ENCODE results near the gene APOL5. TPM values are rescaled to one million over a fixed set of nuclear protein-coding genes. Genes with fewer than 3 reads are reported as not detected.

The APOL5 gene
- total RNA-seq, 6 donors from 2014 or later = not detected

- DNase-seq (no peak), ATAC-seq (ENCODE audit: low FRiP score in 2 of 2) (no peak)
- Histone ChIP-seq H3K4me3 (no peak overlapping the region), H3K36me3 (no peaks in the 10 kb centered on the region), H3K4me1 (no peaks in the 10 kb centered on the region), H3K27me3 (no peaks in the 10 kb centered on the region), H3K9me3 (no peaks in the 10 kb centered on the region), H3K27ac (no peak overlapping the region)
- TF ChIP-seq EP300 (IDR thresholded peaks at IDR 0.05) (no peak), POLR2A (IDR thresholded peaks at IDR 0.05) (no peak)
- WGBS, 2 donors = 85 to 87% methylated on average over 10 to 11 of the region's 11 CpGs
These were observed 7.8 kb downstream of the APOL5 start for GRCh38 chr22:35725521-35725920.

- no peaks in the 10 kb centered on the region for H3K4me1 ChIP-seq
- DNase-seq (no peak), ATAC-seq (ENCODE audit: low FRiP score in 2 of 2) (no peak)
- no peak for TF ChIP-seq EP300 (IDR thresholded peaks at IDR 0.05)
- TF ChIP-seq CTCF (IDR thresholded peaks at IDR 0.05) = no peak
- TF ChIP-seq POLR2A (IDR thresholded peaks at IDR 0.05) = no peak
- no peak for TF ChIP-seq POLR2AphosphoS5 (IDR thresholded peaks at IDR 0.05)
- no peaks in the 10 kb centered on the region for H3K9me3 ChIP-seq
- H3K4me3 ChIP-seq = no peak overlapping the region
- no peak overlapping the region for H3K27ac ChIP-seq
- no peaks in the 10 kb centered on the region for H3K36me3 ChIP-seq
- 69 to 75% methylated on average over 6 of the region's 6 CpGs for WGBS, 2 donors
- no peaks in the 10 kb centered on the region for H3K27me3 ChIP-seq
These were observed 8.7 kb downstream of the APOL5 start for GRCh38 chr22:35726398-35726797.

GRCh38 chr22:35726933-35727332 lies 9.3 kb downstream of the APOL5 start:
- Histone ChIP-seq H3K9me3 (no peaks in the 10 kb centered on the region), H3K36me3 (no peaks in the 10 kb centered on the region), H3K4me3 (no peak overlapping the region), H3K4me1 (no peaks in the 10 kb centered on the region), H3K27me3 (no peaks in the 10 kb centered on the region), H3K27ac (no peak overlapping the region)
- WGBS, 2 donors = 79 to 85% methylated on average over 15 of the region's 15 CpGs
- DNase-seq (no peak), ATAC-seq (ENCODE audit: low FRiP score in 2 of 2) (no peak)
- no peak for TF ChIP-seq EP300 (IDR thresholded peaks at IDR 0.05)
- no peak for TF ChIP-seq POLR2AphosphoS5 (IDR thresholded peaks at IDR 0.05)
- TF ChIP-seq CTCF (IDR thresholded peaks at IDR 0.05) = no peak
- TF ChIP-seq POLR2A (IDR thresholded peaks at IDR 0.05) = no peak

GRCh38 chr22:35727436-35727835 lies 9.8 kb downstream of the APOL5 start:
- Histone ChIP-seq H3K4me3 (no peak overlapping the region), H3K27me3 (no peaks in the 10 kb centered on the region), H3K27ac (no peak overlapping the region), H3K4me1 (no peaks in the 10 kb centered on the region), H3K9me3 (no peaks in the 10 kb centered on the region), H3K36me3 (no peaks in the 10 kb centered on the region)
- ATAC-seq (ENCODE audit: low FRiP score in 2 of 2) (no peak), DNase-seq (no peak)
- TF ChIP-seq EP300 (IDR thresholded peaks at IDR 0.05) (no peak), CTCF (IDR thresholded peaks at IDR 0.05) (no peak), POLR2AphosphoS5 (IDR thresholded peaks at IDR 0.05) (no peak), POLR2A (IDR thresholded peaks at IDR 0.05) (no peak)
- WGBS, 2 donors = 39 to 45% methylated on average over 8 to 11 of the region's 11 CpGs

- Histone ChIP-seq H3K4me1 (no peaks in the 10 kb centered on the region), H3K27ac (no peak overlapping the region), H3K9me3 (no peaks in the 10 kb centered on the region), H3K4me3 (no peak overlapping the region), H3K36me3 (no peaks in the 10 kb centered on the region), H3K27me3 (no peaks in the 10 kb centered on the region)
- ATAC-seq (ENCODE audit: low FRiP score in 2 of 2) (no peak), DNase-seq (no peak)
- 81 to 87% methylated on average over 10 to 12 of the region's 12 CpGs for WGBS, 2 donors
- no peak for TF ChIP-seq CTCF (IDR thresholded peaks at IDR 0.05)
- TF ChIP-seq POLR2A (IDR thresholded peaks at IDR 0.05) = no peak
- no peak for TF ChIP-seq EP300 (IDR thresholded peaks at IDR 0.05)
- TF ChIP-seq POLR2AphosphoS5 (IDR thresholded peaks at IDR 0.05) = no peak
These were observed 11.1 kb downstream of the APOL5 start for GRCh38 chr22:35728639-35729308.

Data from upper lobe of left lung (tissue), 6 donors.